Ovary (tissue), 3 donors: ENCODE measurements around the gene PPHLN1.

Experiments used
- POLR2A ChIP-seq: fragments of 450-650 bp; IDR thresholded peaks from one replicate; pipeline ENCODE4 v1.6.1; 2017; ENCODE audit warnings: antibody characterized with exemption, mild to moderate bottlenecking, moderate library complexity
- TF ChIP-seq, protein P1 (sequence below), 3 donors: fragments of 450-650 bp in 2 of 3; fragments of 200-600 bp in 1 of 3; IDR thresholded peaks; one replicate each; pipeline versions ENCODE4 v1.5.1 to v1.8.0; 2016 to 2022; ENCODE audit warnings: antibody characterized with exemption in 3 of 3, mild to moderate bottlenecking in 1 of 3
- donor health status: DM: no; HTN: no; CAD: no.

- TF ChIP-seq, protein P1, sequence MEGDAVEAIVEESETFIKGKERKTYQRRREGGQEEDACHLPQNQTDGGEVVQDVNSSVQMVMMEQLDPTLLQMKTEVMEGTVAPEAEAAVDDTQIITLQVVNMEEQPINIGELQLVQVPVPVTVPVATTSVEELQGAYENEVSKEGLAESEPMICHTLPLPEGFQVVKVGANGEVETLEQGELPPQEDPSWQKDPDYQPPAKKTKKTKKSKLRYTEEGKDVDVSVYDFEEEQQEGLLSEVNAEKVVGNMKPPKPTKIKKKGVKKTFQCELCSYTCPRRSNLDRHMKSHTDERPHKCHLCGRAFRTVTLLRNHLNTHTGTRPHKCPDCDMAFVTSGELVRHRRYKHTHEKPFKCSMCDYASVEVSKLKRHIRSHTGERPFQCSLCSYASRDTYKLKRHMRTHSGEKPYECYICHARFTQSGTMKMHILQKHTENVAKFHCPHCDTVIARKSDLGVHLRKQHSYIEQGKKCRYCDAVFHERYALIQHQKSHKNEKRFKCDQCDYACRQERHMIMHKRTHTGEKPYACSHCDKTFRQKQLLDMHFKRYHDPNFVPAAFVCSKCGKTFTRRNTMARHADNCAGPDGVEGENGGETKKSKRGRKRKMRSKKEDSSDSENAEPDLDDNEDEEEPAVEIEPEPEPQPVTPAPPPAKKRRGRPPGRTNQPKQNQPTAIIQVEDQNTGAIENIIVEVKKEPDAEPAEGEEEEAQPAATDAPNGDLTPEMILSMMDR (IDR thresholded peaks at IDR 0.05): no peak
- no peak for TF ChIP-seq POLR2A
Observed at GRCh38 chr12:42420395-42420794, 94.4 kb downstream of the PPHLN1 start.
